AG09319 (cell line): ENCODE results near the gene AP1G2.

Experiments used
- DNase-seq: peaks from one replicate; pipeline ENCODE4 v3.0.0-alpha.2; 2010; ENCODE audit warnings: low read depth; ENCODE audit errors: extremely low read depth
- CTCF ChIP-seq: IDR thresholded peaks from 2 replicates; pipeline ENCODE4 v1.5.1; 2011; ENCODE audit warnings: low read depth, mild to moderate bottlenecking, inconsistent platforms, low read length, moderate library complexity

AP1G2 gene

GRCh38 chr14:23567186-23568020 is at the start of gene AP1G2:
Gene AP1G2, minus strand, starts transcription at chr14:23567791. Its CDS starts 477 bp downstream, at chr14:23567314.
- TF ChIP-seq CTCF, result no peak
- DNase-seq, result no peak

- no peak for DNase-seq
- TF ChIP-seq CTCF, result no peak
These were observed 48.3 kb upstream of the AP1G2 start for GRCh38 chr14:23615856-23616255.

DNA sequence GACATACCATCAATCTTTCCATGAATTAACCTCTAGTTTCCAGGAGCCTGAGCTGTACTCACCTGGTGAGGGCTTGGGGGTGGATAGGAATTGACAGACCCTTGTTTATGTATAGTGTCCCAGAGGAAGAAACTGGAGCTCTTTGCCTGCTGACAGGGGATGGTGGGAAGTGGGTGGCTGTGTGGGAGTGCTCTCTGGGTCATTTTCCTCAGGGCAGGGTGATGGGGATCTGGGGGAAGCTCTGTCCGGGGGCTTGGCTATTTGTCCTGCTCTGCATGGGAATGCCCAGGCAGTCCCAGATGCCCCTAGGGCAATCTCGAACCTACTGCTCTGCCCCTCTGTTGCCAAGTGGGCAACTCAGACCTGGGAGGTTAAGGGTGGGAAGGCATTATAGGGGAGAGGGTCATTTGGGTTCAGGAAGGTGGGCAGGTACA is 46.8 kb upstream of the AP1G2 start:
- no peak for TF ChIP-seq CTCF

DNA sequence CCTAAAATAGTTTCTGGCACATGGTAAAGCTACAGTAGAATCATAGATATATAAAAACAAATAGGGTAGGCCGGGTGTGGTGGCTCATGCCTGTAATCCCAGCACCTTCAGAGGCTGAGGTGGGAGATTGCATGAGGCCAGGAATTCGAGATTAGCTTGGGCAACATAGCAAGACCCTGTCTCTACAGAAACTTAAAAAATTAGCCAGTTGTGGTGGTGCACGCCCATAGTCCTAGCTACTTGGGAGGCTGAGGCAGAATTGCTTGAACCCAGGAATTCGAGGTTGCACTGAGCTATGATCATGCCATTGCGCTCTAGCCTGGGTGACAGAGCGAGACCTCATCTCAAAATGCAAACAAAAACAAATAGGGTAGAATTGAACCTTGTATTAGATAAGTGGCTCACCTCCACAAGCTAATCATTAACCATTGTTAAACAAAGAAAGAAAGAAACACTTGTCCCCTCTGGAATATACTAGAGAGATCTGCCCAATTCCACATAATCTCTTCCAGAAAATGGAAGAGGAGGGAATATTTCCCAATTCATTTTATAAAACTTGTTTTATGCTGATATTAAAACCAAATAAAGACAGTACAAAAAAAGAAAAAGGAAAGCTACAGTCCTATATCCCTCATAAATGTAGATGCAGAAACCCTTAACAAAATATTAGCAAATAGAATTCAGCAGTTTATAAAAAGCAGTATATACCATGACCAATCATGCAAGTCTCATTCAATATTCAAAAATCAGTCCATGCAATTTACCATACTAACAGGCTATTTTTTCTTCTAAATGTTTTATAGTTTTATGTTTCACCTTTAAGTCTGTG is 45.9 kb upstream of the AP1G2 start:
- TF ChIP-seq CTCF, result no peak
- DNase-seq, result no peak

More for the DNA sequence above, 46.8 kb upstream of the AP1G2 start:
- no peak for DNase-seq

DNA sequence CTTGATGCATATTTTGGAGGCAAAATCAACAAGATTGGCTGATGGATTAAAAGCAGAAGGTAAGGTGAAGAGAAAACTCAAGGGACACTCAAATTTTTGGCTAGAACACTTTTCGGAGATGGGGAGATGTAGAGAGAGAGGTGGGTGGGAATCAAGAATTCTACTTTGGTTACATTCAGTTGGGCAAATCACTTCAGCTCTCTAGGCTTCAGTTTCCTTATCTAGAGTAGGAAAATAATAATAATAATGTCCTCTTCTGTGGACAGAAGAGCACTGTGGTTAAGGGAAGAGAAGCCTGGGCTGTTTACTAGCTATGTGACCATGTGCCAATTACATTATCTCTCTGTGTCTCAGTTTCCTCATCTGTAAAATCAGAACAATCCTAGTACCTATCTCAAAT is 45.2 kb upstream of the AP1G2 start:
- no peak for TF ChIP-seq CTCF
- no peak for DNase-seq

DNA sequence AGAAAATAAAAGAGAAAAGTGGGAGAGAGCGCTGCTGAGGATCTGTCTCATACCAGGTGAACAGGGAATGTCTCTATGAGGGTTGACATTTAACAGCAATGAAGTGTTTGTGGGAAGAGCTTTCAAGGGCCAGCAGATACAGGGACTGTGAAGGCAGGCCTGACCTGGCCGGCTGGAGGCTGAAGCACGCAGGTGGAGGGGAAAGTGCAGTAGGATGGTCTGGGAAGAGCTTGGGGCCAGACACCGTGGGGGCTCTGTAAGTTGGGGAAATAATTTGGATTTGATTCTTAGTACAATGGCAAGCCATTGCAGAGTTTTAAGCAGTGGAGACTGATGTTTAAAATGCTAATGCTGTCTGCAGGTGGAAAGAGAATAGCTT is 44.8 kb upstream of the AP1G2 start:
- no peak for DNase-seq
- TF ChIP-seq CTCF, result no peak

- TF ChIP-seq CTCF, result no peak
- DNase-seq, result no peak
These were observed 43.3 kb upstream of the AP1G2 start for GRCh38 chr14:23610815-23611289.
